Measurements from ENCODE around the gene STXBP2. TPM values are rescaled to one million over a fixed set of nuclear protein-coding genes. Genes with fewer than 3 reads are reported as not detected.

Gene STXBP2
- polyA plus RNA-seq, 1 of the 3 experiments (the other 2 are of a cell fraction): 4.7 TPM

- TF ChIP-seq POLR2AphosphoS5 (IDR thresholded peaks at IDR 0.05; ENCODE audit: low read depth, low read length): no peak
- TF ChIP-seq NRF1 (IDR thresholded peaks at IDR 0.05; ENCODE audit: low read depth, low read length): no peak
- TF ChIP-seq, protein P1, sequence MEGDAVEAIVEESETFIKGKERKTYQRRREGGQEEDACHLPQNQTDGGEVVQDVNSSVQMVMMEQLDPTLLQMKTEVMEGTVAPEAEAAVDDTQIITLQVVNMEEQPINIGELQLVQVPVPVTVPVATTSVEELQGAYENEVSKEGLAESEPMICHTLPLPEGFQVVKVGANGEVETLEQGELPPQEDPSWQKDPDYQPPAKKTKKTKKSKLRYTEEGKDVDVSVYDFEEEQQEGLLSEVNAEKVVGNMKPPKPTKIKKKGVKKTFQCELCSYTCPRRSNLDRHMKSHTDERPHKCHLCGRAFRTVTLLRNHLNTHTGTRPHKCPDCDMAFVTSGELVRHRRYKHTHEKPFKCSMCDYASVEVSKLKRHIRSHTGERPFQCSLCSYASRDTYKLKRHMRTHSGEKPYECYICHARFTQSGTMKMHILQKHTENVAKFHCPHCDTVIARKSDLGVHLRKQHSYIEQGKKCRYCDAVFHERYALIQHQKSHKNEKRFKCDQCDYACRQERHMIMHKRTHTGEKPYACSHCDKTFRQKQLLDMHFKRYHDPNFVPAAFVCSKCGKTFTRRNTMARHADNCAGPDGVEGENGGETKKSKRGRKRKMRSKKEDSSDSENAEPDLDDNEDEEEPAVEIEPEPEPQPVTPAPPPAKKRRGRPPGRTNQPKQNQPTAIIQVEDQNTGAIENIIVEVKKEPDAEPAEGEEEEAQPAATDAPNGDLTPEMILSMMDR (IDR thresholded peaks at IDR 0.05): no peak
- TF ChIP-seq, protein P2, sequence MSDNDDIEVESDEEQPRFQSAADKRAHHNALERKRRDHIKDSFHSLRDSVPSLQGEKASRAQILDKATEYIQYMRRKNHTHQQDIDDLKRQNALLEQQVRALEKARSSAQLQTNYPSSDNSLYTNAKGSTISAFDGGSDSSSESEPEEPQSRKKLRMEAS (IDR thresholded peaks at IDR 0.05; ENCODE audit: low read depth): no peak
- TF ChIP-seq, protein P3, sequence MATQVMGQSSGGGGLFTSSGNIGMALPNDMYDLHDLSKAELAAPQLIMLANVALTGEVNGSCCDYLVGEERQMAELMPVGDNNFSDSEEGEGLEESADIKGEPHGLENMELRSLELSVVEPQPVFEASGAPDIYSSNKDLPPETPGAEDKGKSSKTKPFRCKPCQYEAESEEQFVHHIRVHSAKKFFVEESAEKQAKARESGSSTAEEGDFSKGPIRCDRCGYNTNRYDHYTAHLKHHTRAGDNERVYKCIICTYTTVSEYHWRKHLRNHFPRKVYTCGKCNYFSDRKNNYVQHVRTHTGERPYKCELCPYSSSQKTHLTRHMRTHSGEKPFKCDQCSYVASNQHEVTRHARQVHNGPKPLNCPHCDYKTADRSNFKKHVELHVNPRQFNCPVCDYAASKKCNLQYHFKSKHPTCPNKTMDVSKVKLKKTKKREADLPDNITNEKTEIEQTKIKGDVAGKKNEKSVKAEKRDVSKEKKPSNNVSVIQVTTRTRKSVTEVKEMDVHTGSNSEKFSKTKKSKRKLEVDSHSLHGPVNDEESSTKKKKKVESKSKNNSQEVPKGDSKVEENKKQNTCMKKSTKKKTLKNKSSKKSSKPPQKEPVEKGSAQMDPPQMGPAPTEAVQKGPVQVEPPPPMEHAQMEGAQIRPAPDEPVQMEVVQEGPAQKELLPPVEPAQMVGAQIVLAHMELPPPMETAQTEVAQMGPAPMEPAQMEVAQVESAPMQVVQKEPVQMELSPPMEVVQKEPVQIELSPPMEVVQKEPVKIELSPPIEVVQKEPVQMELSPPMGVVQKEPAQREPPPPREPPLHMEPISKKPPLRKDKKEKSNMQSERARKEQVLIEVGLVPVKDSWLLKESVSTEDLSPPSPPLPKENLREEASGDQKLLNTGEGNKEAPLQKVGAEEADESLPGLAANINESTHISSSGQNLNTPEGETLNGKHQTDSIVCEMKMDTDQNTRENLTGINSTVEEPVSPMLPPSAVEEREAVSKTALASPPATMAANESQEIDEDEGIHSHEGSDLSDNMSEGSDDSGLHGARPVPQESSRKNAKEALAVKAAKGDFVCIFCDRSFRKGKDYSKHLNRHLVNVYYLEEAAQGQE (IDR thresholded peaks at IDR 0.05; ENCODE audit: low read depth, low read length): no peak
- no peak for TF ChIP-seq FOXJ3 (CRISPR knock-in tag; IDR thresholded peaks at IDR 0.05)
- no peak for TF ChIP-seq RXRA (IDR thresholded peaks at IDR 0.05; ENCODE audit: borderline replicate concordance, low read depth)
- TF ChIP-seq MEF2A (IDR thresholded peaks at IDR 0.05; ENCODE audit: borderline replicate concordance, low read depth): no peak
- TF ChIP-seq TAF1 (IDR thresholded peaks at IDR 0.05; ENCODE audit: borderline replicate concordance, low read depth, low read length): no peak
- TF ChIP-seq FOSL2 (IDR thresholded peaks at IDR 0.05; ENCODE audit: borderline replicate concordance, low read depth): no peak
- TF ChIP-seq JUND (IDR thresholded peaks at IDR 0.05): no peak
These were observed 29.6 kb upstream of the STXBP2 start (continued) for GRCh38 chr19:7607212-7607873.

GRCh38 chr19:7607874-7608560, 28.9 kb upstream of the STXBP2 start:
- 82% methylated on average over 7 of the region's 25 CpGs for WGBS (ENCODE audit: low lambda C conversion rate)
- Histone ChIP-seq H3K4me3 (ENCODE audit: low read depth in 2 of 2, low read length in 1 of 2) (no peak overlapping the region), H4K20me1 (ENCODE audit: insufficient read depth) (no peaks in the 10 kb centered on the region), H3K9me3 (no peaks in the 10 kb centered on the region), H3K9me2 (no peaks in the 10 kb centered on the region), H2AFZ (ENCODE audit: low read depth) (no peak overlapping the region), H3K4me1 (ENCODE audit: control insufficient read depth in 1 of 2, insufficient read depth in 2 of 2, low read depth in 1 of 2, low read length in 1 of 2) (peaks cover 0 to 8% of the 10 kb centered on the region in 2 experiments; a peak in 1 of 4 replicates), H3K27ac (ENCODE audit: low read depth in 2 of 2, low read length in 1 of 2) (no peak overlapping the region), H3K27me3 (ENCODE audit: insufficient read depth) (no peaks in the 10 kb centered on the region), H3F3A (replicated peaks; ENCODE audit: insufficient read depth) (no peaks in the 10 kb centered on the region), H3K79me2 (ENCODE audit: insufficient read depth) (no peaks in the 10 kb centered on the region), H3K4me2 (no peak overlapping the region), H3K9ac (no peak overlapping the region), H3K36me3 (replicated peaks in 1 of 2; ENCODE audit: control insufficient read depth in 1 of 2, insufficient read depth in 2 of 2, low read length in 1 of 2) (no peaks in the 10 kb centered on the region)
- TF ChIP-seq RAD21 (IDR thresholded peaks at IDR 0.05; ENCODE audit: low read length) (no peak), TCF12 (IDR thresholded peaks at IDR 0.05) (no peak), GATA2 (CRISPR knock-in tag; IDR thresholded peaks at IDR 0.05) (no peak), IRF3 (IDR thresholded peaks at IDR 0.05; ENCODE audit: low read depth, low read length) (no peak), ELF1 (IDR thresholded peaks at IDR 0.05) (no peak), EZH2phosphoT487 (IDR thresholded peaks at IDR 0.05; ENCODE audit: borderline replicate concordance, low read depth) (no peak)
- ChIA-PET POLR2A (interaction anchor here (1.0 kb wide), 1 partner anchor 11 kb away, joined by 3 read pairs; no protein-coding TSS in a partner anchor), CTCF (interaction anchor here (2.0 to 2.8 kb wide), 2 partner anchors 11 to 40 kb away, joined by 10 to 12 read pairs; no protein-coding TSS in a partner anchor)
- no peak for DNase-seq
